Measurements from ENCODE around the gene ZNF234. TPM values are rescaled to one million over a fixed set of nuclear protein-coding genes. Genes with fewer than 3 reads are reported as not detected.
A peak's percentile ranks its signal among the peaks of the same experiment; 100 is the strongest.

ZNF234 gene
- total RNA-seq (2021; ENCODE audit: unreplicated experiment) (6.4 TPM), Bru-seq, nascent RNA (percentile 56 among the genes with signal in this experiment), BruChase-seq, experiment 1, labeled RNA remaining after a 2-hour chase (percentile 69 among the genes with signal in this experiment), BruChase-seq, experiment 2, labeled RNA remaining after a 6-hour chase (percentile 58 among the genes with signal in this experiment)
- polyA plus RNA-seq (2012; ENCODE audit: insufficient read length): 3.0 TPM
- long read RNA-seq, full-length matches to known transcripts: 12 of 23 reads
- long read RNA-seq, partial matches to known transcripts: 0 of 23 reads
- long read RNA-seq, other reads (novel, unspliced or antisense): 11 of 23 reads

DNA sequence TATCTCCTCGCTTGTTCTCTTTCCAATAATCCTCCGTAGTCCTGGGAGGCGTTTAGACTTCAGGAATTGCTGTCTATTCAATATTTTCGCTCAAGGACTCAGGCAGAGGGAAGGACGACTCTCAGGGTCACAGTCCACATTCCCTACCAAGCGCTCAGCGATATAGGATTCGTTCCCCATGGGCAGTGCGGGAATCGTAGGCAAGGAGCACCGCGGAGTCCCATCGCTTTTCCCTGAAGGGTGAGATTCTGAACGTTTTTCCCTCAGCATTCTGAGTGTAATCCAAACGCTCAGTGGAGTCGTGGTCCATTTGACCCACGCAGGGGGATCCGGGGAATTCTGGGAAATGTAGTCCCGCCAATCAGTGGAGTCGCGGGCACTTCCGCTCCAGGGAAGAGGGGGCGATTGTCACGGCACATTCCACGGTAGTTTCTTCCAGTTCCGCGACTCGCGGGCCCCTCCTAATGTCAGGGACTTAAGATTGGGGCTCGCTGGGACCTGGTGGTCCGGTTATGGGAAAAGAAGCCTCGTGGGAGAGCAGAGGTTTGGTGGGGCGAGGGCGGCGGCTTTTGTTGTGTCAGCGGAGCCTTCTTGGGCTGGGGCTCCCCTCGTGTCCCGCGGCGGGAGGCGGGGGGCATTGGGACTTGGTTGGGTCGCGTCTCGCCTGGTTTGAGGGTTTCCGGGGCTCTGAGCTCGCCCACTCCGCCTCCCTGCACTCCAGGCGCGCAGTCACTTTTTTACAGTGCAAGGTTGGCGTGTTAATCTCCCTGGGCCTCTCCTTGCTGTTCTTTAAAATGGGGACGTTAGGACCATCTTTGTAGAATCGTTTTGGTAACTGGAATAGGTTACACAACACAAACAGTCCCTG lies at the start of gene ZNF234:
TSS of gene ZNF234 (plus strand) at position 364 of the 868 bp plus-strand sequence. CDS start 3,079 bp downstream, outside the sequence.
- intact Hi-C loops (cut with micrococcal nuclease; ENCODE audit: unreplicated experiment): no loop called here
- TSS peak; percentile 63 for BruUV-seq (replicated peaks)

DNA sequence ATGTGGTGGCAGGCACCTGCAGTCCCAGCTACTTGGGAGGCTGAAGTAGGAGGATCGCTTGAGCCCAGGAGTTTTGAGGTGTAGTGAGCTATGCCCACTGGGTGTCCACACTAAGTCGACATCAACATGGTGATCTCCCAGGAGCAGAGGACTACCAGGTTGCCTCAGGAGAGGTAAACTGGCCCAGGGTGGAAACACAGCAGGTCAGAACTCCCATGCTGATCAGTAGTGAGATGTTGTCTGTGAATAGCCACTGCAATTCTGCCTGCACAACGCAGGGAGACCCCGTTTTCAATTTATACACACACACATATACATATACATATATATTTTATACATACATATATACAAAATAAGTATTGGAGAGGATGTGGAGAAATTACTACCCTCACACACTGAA lies 49.2 kb upstream of the ZNF234 start:
- no peak for TF ChIP-seq TCF7L2 (IDR thresholded peaks at IDR 0.05; ENCODE audit: low read depth, low read length)
- TF ChIP-seq SIN3A (IDR thresholded peaks at IDR 0.05; ENCODE audit: borderline replicate concordance, insufficient read depth, low read depth, low read length): no peak
- TF ChIP-seq, protein P1, sequence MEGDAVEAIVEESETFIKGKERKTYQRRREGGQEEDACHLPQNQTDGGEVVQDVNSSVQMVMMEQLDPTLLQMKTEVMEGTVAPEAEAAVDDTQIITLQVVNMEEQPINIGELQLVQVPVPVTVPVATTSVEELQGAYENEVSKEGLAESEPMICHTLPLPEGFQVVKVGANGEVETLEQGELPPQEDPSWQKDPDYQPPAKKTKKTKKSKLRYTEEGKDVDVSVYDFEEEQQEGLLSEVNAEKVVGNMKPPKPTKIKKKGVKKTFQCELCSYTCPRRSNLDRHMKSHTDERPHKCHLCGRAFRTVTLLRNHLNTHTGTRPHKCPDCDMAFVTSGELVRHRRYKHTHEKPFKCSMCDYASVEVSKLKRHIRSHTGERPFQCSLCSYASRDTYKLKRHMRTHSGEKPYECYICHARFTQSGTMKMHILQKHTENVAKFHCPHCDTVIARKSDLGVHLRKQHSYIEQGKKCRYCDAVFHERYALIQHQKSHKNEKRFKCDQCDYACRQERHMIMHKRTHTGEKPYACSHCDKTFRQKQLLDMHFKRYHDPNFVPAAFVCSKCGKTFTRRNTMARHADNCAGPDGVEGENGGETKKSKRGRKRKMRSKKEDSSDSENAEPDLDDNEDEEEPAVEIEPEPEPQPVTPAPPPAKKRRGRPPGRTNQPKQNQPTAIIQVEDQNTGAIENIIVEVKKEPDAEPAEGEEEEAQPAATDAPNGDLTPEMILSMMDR (IDR thresholded peaks at IDR 0.05): no peak
- TF ChIP-seq, protein P2, sequence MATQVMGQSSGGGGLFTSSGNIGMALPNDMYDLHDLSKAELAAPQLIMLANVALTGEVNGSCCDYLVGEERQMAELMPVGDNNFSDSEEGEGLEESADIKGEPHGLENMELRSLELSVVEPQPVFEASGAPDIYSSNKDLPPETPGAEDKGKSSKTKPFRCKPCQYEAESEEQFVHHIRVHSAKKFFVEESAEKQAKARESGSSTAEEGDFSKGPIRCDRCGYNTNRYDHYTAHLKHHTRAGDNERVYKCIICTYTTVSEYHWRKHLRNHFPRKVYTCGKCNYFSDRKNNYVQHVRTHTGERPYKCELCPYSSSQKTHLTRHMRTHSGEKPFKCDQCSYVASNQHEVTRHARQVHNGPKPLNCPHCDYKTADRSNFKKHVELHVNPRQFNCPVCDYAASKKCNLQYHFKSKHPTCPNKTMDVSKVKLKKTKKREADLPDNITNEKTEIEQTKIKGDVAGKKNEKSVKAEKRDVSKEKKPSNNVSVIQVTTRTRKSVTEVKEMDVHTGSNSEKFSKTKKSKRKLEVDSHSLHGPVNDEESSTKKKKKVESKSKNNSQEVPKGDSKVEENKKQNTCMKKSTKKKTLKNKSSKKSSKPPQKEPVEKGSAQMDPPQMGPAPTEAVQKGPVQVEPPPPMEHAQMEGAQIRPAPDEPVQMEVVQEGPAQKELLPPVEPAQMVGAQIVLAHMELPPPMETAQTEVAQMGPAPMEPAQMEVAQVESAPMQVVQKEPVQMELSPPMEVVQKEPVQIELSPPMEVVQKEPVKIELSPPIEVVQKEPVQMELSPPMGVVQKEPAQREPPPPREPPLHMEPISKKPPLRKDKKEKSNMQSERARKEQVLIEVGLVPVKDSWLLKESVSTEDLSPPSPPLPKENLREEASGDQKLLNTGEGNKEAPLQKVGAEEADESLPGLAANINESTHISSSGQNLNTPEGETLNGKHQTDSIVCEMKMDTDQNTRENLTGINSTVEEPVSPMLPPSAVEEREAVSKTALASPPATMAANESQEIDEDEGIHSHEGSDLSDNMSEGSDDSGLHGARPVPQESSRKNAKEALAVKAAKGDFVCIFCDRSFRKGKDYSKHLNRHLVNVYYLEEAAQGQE (IDR thresholded peaks at IDR 0.05; ENCODE audit: insufficient read depth in 1 of 2, low read depth in 2 of 2, low read length in 1 of 2): no peak
- no peak for TF ChIP-seq POLR2AphosphoS5 (IDR thresholded peaks at IDR 0.05; ENCODE audit: low read depth, low read length)
- H3K9me3 ChIP-seq (ENCODE audit: control insufficient read depth, insufficient read depth, low read depth, low read length): no peaks in the 10 kb centered on the region
- in situ Hi-C loops (cut with HindIII; ENCODE audit: low pct_unique_long_range_greater_than_20kb, low sequenced_read_pairs) (no loop called here), intact Hi-C loops (cut with micrococcal nuclease; ENCODE audit: unreplicated experiment) (no loop called here)
- no peaks in the 10 kb centered on the region for H3K27me3 ChIP-seq (ENCODE audit: control insufficient read depth, insufficient read depth, low read length)
- ChIA-PET POLR2A (no interaction called here), CTCF (no interaction called here)
- no peaks in the 10 kb centered on the region; the same call in 1 of the 2 replicates for H3K36me3 ChIP-seq (ENCODE audit: control insufficient read depth, insufficient read depth, low read length)
- DNase-seq (ENCODE audit: low read depth, low spot score) (no peak), ATAC-seq (no peak)
- no peak overlapping the region for H3K4me3 ChIP-seq (ENCODE audit: low read depth in 2 of 2, low read length in 2 of 2)
- no peaks in the 10 kb centered on the region for H3K4me1 ChIP-seq (ENCODE audit: control insufficient read depth, insufficient read depth, low read length)
- H3K27ac ChIP-seq (ENCODE audit: low read length): no peak overlapping the region
- BruUV-seq (replicated peaks): no TSS peak

More for the DNA sequence above, at the start of gene ZNF234:
- DNase-seq (ENCODE audit: low read depth, low spot score) (peak; percentile 42), ATAC-seq (peak; percentile 97)
- POLR2A ChIA-PET: no interaction called here
- Histone ChIP-seq H3K4me1 (ENCODE audit: control insufficient read depth, insufficient read depth, low read length) (peaks cover 3% of the 10 kb centered on the region; the same call in 1 of the 2 replicates), H3K9me3 (ENCODE audit: control insufficient read depth, insufficient read depth, low read depth, low read length) (no peaks in the 10 kb centered on the region), H3K36me3 (ENCODE audit: control insufficient read depth, insufficient read depth, low read length) (no peaks in the 10 kb centered on the region), H3K27me3 (ENCODE audit: control insufficient read depth, insufficient read depth, low read length) (no peaks in the 10 kb centered on the region), H3K27ac (ENCODE audit: low read length) (peak within 1 kb of the TSS; percentile 95), H3K4me3 (ENCODE audit: low read depth in 2 of 2, low read length in 2 of 2) (peak within 1 kb of the TSS; percentile 82 to 88)
- CTCF ChIA-PET: no interaction called here
- in situ Hi-C loops (cut with HindIII; ENCODE audit: low pct_unique_long_range_greater_than_20kb, low sequenced_read_pairs): no loop called here
- TF ChIP-seq TCF7L2 (IDR thresholded peaks at IDR 0.05; ENCODE audit: low read depth, low read length) (peak; percentile 44; the same call in 1 of the 2 replicates), POLR2AphosphoS5 (IDR thresholded peaks at IDR 0.05; ENCODE audit: low read depth, low read length) (peak; percentile 34; the same call in 1 of the 2 replicates), SIN3A (IDR thresholded peaks at IDR 0.05; ENCODE audit: borderline replicate concordance, insufficient read depth, low read depth, low read length) (peak; percentile 86)
- TF ChIP-seq, protein P1 (IDR thresholded peaks at IDR 0.05): no peak
- TF ChIP-seq, protein P2 (IDR thresholded peaks at IDR 0.05; ENCODE audit: insufficient read depth in 1 of 2, low read depth in 2 of 2, low read length in 1 of 2): no peak

All from Panc1 (cell line).